Measurements from ENCODE around the gene DNAJC3. TPM values are rescaled to one million over a fixed set of nuclear protein-coding genes. Genes with fewer than 3 reads are reported as not detected.
"Not testable (repeated sequence)": the region's sequence is repeated elsewhere in the genome, so short reads cannot be mapped to it uniquely, and the experiment has no call there.

Gene DNAJC3
- total RNA-seq, 2 experiments from 2014 or later, result 15.9 to 16.8 TPM

GRCh38 chr13:95724252-95724651, 47.3 kb downstream of the DNAJC3 start:
- DNase-seq (no peak), ATAC-seq (no peak)
- Mint-ChIP-seq H3K9me3 (peaks cover 2% of the 10 kb centered on the region), H3K27ac (no peak overlapping the region), H3K4me3 (no peak overlapping the region), H3K27me3 (no peaks in the 10 kb centered on the region), H3K4me1 (ENCODE audit: low read depth) (peaks cover 26% of the 10 kb centered on the region), H3K36me3 (ENCODE audit: low read depth) (peaks cover 49% of the 10 kb centered on the region)
- ChIA-PET POLR2A (no interaction called here), CTCF (no interaction called here)
- intact Hi-C loops (cut with micrococcal nuclease), result no loop called here
- TF ChIP-seq CTCF (IDR thresholded peaks at IDR 0.05), result no peak

GRCh38 chr13:95726876-95727275, 49.9 kb downstream of the DNAJC3 start:
- peaks cover 69% of the 10 kb centered on the region for H3K36me3 Mint-ChIP-seq (ENCODE audit: low read depth)
- peaks cover 18% of the 10 kb centered on the region for H3K9me3 Mint-ChIP-seq
- TF ChIP-seq CTCF (IDR thresholded peaks at IDR 0.05), result no peak
- POLR2A ChIA-PET, result no interaction called here
- H3K4me3 Mint-ChIP-seq, result no peak overlapping the region
- no peak for DNase-seq
- intact Hi-C loops (cut with micrococcal nuclease), result no loop called here
- H3K4me1 Mint-ChIP-seq (ENCODE audit: low read depth), result peaks cover 25% of the 10 kb centered on the region
- ATAC-seq, result no peak
- no peaks in the 10 kb centered on the region for H3K27me3 Mint-ChIP-seq
- CTCF ChIA-PET, result no interaction called here
- H3K27ac Mint-ChIP-seq, result no peak overlapping the region

GRCh38 chr13:95728957-95729356, 52.0 kb downstream of the DNAJC3 start:
- H3K4me3 Mint-ChIP-seq, result no peak overlapping the region
- H3K27ac Mint-ChIP-seq, result no peak overlapping the region
- ChIA-PET CTCF (no interaction called here), POLR2A (no interaction called here)
- H3K9me3 Mint-ChIP-seq, result peaks cover 29% of the 10 kb centered on the region
- H3K27me3 Mint-ChIP-seq, result no peaks in the 10 kb centered on the region
- DNase-seq (no peak), ATAC-seq (no peak)
- peaks cover 15% of the 10 kb centered on the region for H3K4me1 Mint-ChIP-seq (ENCODE audit: low read depth)
- no peak for TF ChIP-seq CTCF (IDR thresholded peaks at IDR 0.05)
- H3K36me3 Mint-ChIP-seq (ENCODE audit: low read depth), result peaks cover 74% of the 10 kb centered on the region
- intact Hi-C loops (cut with micrococcal nuclease), result no loop called here

GRCh38 chr13:95734124-95734523, 57.2 kb downstream of the DNAJC3 start:
- intact Hi-C loops (cut with micrococcal nuclease), result no loop called here
- Mint-ChIP-seq H3K36me3 (ENCODE audit: low read depth) (peaks cover 50% of the 10 kb centered on the region), H3K4me1 (ENCODE audit: low read depth) (peaks cover 2% of the 10 kb centered on the region), H3K27me3 (no peaks in the 10 kb centered on the region), H3K4me3 (no peak overlapping the region), H3K9me3 (peaks cover 36% of the 10 kb centered on the region), H3K27ac (no peak overlapping the region)
- DNase-seq (no peak), ATAC-seq (no peak)
- CTCF ChIA-PET, result no interaction called here
- TF ChIP-seq CTCF (IDR thresholded peaks at IDR 0.05), result no peak
- POLR2A ChIA-PET, result no interaction called here

- peaks cover 11% of the 10 kb centered on the region for H3K36me3 Mint-ChIP-seq (ENCODE audit: low read depth)
- peaks cover 19% of the 10 kb centered on the region for H3K4me1 Mint-ChIP-seq (ENCODE audit: low read depth)
- ATAC-seq; POLR2A ChIA-PET; DNase-seq; H3K9me3 Mint-ChIP-seq; intact Hi-C loops (cut with micrococcal nuclease); H3K27ac Mint-ChIP-seq; H3K4me3 Mint-ChIP-seq; CTCF ChIA-PET; H3K27me3 Mint-ChIP-seq: not testable (repeated sequence)
These were observed 63.4 kb downstream of the DNAJC3 start for GRCh38 chr13:95740071-95740978.
